NCI-H2107 treated with DMSO at 0.1 percent for 48 hours (cell line): Measurements from ENCODE around the gene MC3R.
A peak's percentile ranks its signal among the peaks of the same experiment; 100 is the strongest.

Experiments
- DNase-seq: peaks from one replicate; lab custom pipeline; 2025; ENCODE audit not compliant: unreplicated experiment; lab: John Stamatoyannopoulos, UW

Gene MC3R

GRCh38 chr20:56249244-56249955 is 868 bp downstream of the MC3R start:
- DNase-seq = peak; percentile 22

- no peak for DNase-seq
Observed at GRCh38 chr20:56249956-56250355, 1.4 kb downstream of the MC3R start.

DNA sequence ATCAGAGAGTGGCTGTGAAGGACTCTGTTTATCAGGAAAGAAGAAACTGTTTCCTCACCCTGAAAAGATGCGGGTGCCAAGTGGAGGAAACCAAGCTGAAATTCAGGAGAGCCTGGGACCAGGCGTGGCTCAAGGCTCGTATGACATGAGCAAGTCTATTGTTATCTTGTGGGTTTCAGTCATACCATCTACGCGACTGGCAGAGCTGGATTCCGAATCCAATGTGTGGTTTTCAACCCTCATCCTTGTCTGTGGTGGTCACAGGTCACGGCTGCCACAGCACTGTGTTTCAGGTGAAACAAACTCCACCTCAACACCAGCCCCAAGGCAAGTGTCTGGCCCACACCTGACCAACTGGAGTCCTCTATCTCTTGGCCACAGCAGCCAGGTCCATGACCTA is 9.1 kb downstream of the MC3R start:
- DNase-seq = no peak

- DNase-seq = no peak
Observed at GRCh38 chr20:56259948-56260347, 11.4 kb downstream of the MC3R start.

DNA sequence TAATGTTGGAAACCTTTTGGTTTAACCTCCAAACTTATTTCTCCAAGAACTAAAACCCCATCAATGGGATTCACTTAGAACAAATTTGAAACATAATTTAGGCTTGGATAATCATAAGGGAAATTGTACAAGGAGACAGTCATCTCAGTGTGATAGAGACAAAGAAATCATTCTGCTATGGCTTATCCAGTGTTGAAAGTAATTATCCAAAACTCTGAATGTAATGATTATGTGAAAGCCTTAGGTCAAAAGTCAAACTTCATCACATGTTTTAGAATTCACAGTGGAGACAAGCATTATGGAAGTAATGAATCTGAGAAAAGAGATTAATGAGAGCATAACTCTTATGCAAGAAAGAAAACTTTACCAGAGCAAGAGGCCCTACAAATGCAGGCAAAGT is 20.0 kb downstream of the MC3R start:
- DNase-seq = no peak

DNA sequence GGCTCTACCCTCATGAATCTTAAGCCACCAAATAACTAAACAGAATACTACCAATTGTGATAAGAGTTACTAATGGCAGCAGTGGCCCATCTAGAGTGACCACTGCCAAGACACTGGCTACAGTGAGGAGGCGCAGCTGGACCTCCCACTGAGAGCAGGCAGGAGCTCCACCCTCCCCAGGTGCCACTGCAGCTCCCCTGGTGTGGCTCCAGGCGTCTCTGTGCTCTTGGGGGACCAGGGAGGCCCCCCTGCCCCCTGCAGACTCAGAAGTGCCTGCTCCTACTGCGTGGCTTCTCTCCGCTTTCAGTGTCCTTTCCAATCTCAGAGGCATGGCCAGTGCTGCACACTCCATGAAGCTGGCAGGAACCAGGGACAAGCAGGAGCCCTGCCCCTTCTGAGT is 23.4 kb downstream of the MC3R start:
- DNase-seq = no peak

- no peak for DNase-seq
Observed at GRCh38 chr20:56273491-56273890, 25.0 kb downstream of the MC3R start.

DNA sequence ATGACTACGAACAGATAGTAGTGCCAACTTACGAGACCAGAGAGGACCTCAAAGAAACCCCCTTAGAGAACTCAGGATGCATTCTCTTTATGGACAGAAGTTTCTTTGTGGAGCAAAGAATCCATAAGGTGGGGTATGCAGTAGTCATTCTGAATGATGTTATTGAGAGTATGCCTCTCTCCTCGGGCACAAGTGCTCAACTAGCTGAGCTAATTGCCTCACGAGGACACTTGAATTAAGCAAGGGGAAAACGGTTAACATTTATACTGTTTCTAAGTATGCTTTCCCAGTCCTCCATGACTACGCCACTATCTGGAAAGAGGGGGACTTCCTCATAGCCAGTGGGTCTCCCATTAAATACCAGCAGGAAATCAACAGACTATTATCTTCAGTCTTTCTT is 25.6 kb downstream of the MC3R start:
- no peak for DNase-seq

- DNase-seq = no peak
Observed at GRCh38 chr20:56278196-56278595, 29.7 kb downstream of the MC3R start.

DNA sequence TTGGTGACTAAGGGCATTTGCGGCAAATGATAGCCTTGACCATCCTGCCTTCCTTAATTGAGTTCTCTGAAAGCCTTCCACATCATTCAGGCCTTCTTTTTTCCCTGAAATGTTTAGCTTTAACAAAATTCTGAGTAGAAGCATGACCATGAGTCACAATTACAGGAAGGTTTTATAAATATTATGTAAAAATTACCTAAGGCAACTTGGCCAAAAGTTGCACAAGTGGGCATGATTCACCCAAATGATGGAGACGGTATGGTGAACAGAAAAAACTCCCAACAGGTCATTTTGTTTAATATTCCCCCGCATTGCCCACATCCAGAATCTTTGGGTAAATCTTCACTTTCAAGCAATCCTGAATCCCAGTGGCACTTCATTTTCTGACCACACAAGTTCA is 37.0 kb downstream of the MC3R start:
- no peak for DNase-seq

GRCh38 chr20:56289652-56290051 is 41.1 kb downstream of the MC3R start:
- DNase-seq = no peak

DNA sequence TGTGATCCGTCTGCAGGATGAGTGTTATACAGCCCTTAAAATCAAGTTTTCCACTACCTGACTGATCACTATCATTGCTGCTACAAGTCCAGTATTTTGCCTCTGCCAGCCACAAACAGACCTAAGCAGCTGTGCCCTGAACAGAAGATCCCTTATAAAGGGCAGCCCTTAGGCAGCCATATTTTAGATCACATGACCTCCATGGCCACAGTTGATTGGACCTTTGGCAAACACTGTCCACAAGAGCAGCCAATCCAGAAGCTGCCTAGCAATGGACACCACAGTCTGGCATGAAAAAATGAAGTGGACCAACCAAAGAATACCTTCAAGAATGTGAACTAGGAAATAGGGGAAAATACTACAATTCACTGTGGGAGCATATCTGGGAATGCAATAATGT is 50.8 kb downstream of the MC3R start:
- DNase-seq = no peak
